ENCODE data around the gene MED12L.

GRCh38 chr3:151477591-151478334, 392.3 kb downstream of the MED12L start:
- no peak for TF ChIP-seq GATA2 (IDR thresholded peaks at IDR 0.05; ENCODE audit: low read depth, low read length)
- no peak for TF ChIP-seq GATA3 (IDR thresholded peaks at IDR 0.05; ENCODE audit: low read depth, low read length)
